Activated gamma-delta T cell (primary cell): ENCODE measurements around the gene PGM1.

Experiments
- DNase-seq: peaks from one replicate; lab custom pipeline; 2025; lab: John Stamatoyannopoulos, UW

Gene PGM1

GRCh38 chr1:63665824-63666223, 72.6 kb downstream of the PGM1 start:
- DNase-seq = no peak

DNA sequence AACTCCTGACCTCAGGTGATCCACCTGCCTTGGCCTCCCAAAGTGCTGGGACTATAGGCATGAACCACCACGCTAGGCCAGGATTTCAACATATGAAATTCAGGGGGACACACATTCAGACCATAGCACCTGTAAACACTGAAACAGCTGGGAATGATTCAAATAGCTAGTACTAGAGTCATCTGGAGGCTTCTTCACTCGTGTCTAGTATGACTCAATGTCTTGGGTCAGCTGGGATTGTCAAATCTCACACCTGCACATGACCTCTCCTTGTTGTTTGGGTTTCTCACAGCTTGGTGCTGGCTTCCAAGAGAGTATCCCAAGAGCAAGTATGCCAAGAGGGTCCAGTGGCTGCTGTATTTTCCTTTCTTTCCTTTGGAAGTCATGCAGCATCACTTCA, 75.1 kb downstream of the PGM1 start:
- DNase-seq = no peak

DNA sequence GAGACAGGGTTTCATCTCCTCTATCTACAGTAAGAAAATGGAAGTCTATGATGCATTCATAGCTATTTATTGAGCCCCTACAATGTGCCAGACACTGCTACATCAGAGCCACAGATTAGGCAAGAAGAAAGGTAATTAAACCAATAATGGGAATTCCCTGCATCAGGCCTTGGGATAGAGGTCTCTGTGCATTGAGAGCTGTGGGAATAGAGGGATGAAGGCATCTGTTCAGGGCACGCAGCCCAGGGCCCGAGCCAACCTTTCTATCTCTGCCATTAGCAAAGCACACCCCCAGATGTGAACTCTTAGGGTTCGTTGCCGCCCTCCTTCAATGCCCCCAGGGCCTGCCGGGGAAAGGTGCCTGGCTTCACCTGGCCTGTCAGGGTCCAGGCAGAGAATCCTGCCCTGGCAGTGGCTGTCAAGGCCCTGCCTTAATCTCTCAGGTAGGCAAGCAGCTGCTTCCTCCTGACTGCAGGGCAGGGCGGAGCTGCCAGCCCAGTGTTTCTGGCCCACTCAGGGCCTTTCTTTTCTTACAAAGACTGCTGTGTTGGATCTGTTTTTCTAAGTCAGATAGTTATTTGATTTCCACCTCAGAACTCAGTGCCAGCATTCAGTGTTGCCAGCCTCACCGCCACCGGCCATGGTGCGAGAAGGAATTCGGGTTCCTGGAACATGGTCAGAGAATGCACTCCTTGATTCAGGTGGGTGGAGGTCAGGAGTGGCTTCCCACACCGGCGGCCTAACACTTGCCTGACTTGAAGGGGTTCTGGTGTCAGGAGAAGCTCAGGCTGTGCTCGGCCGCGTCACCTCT, 76.1 kb downstream of the PGM1 start:
- DNase-seq = no peak

DNA sequence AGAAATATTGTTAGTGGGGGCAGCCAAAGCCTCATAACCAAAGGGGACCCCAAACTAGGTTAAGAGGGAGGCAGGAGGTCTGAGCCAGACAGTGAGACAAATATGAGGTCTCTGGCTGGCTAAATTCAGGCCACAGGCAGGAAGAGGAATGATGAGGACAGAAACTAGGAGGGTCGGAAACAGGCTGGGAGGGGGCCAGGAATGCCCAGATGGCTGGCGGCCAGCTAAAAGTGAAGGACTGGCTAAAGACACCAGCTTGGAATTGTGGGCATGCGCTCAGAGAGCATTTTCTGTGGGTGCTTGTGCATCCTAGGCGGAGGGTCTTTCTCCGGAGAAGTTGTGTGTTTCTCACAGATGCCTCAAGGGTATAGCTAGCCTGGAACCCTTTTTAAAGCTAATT, 77.0 kb downstream of the PGM1 start:
- DNase-seq = no peak

- no peak for DNase-seq
Observed at GRCh38 chr1:63671514-63671913, 78.3 kb downstream of the PGM1 start.

- no peak for DNase-seq
Observed at GRCh38 chr1:63674238-63674864, 81.1 kb downstream of the PGM1 start.

- DNase-seq = no peak
Observed at GRCh38 chr1:63674865-63675419, 81.7 kb downstream of the PGM1 start.

GRCh38 chr1:63675420-63675931, 82.3 kb downstream of the PGM1 start:
- DNase-seq = no peak

GRCh38 chr1:63677497-63677896, 84.3 kb downstream of the PGM1 start:
- no peak for DNase-seq

DNA sequence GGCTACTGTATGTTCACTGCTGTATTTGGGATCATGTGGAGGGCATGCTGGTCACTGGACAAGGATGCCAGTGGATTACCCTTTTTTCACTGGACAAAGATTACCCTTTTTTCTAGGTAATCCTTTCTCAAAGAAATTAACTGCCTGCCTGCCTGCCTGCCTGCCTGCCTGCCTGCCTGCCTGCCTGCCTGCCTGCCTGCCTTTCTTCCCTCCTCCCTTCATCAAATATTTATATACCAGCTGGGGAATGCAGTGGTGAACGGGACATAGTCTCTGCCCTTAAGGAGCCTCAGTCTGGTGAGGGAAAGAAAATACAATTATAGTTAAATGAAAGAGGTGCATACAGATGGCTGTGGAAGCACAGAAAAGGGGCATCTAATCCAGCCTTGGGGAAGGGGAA, 85.0 kb downstream of the PGM1 start:
- no peak for DNase-seq

- no peak for DNase-seq
Observed at GRCh38 chr1:63679076-63679475, 85.9 kb downstream of the PGM1 start.

DNA sequence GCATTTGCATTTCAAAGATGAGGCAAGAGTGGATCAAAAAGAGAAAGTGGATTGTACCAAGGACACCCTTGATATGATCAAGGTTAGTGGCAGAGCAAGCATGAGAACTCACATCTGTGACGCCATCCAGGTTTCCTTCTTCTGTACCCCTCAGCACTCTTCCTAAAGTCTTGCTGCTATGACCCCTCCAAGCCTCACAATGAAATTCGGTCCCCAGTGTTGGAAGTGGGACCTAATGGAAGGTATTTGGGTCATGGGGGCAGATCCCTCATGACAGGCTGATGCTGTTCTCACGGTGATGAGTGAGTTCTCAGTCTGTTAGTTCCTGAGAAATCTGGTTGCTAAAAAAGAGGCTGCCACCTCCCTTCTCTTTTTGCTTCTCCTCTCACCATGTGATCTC, 86.4 kb downstream of the PGM1 start:
- DNase-seq = no peak

GRCh38 chr1:63682936-63683335, 89.7 kb downstream of the PGM1 start:
- no peak for DNase-seq

- no peak for DNase-seq
Observed at GRCh38 chr1:63683759-63684158, 90.5 kb downstream of the PGM1 start.

GRCh38 chr1:63686696-63687095, 93.5 kb downstream of the PGM1 start:
- no peak for DNase-seq

DNA sequence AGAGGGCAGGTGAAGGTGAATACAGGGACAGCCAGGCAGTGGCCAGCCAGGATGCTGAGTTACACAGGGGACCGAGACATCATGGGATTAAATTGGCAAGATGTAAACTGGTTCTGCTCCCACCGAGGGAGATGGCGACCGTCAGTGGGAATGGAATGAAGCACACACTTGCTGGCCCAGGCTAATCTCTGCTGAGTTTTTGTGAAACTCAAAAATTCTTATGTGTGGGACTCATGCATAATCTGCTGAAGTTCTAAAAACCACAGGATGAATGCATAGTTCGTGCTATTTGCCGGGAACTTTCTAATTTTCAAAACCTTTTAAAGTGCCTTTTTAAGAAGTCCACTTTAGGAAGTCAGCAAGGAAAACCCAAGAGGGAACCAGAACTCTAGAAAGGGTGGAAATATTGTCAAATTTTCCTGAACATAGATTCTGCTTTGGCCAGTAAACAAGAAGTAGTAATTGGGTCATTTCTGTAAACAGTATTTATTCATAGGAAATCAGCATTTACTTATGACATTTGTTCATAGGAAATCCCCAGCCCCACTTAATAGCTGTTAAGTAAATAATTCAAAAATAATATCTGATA, 95.2 kb downstream of the PGM1 start:
- DNase-seq = no peak

- no peak for DNase-seq
Observed at GRCh38 chr1:63690966-63691700, 97.9 kb downstream of the PGM1 start.

DNA sequence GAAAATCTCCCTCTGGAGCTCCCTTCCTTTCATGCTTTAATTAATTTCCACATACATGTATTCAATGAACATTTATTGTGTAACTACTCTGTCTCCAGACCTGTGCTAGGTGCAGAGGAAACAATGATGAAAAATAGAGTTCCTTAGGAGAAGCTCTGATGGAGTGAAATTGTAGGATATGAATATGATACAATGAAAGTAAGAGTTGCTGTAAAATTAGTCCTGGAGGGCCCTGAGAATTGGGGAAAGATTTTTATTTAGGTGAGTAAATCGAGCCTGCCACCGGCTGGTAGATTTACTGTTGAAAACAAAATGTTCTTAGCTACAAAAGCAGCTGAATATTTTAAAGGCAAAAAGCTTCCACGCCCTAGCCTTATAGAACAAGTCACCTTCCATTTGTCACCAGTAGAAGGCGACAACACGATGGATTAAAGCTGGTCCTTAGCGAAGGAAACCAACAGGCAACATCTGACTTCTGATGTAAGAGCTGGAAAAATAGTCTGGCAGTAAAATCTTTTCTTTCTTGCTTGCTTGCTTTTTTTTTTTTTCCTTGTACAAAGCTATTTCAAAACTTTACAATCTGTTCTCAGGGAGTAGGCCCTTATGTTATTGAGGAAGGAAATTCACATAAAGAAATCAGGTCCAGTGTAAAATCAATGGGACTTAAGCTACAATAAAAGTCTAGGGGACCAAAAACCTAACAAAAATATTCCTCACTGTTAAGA, 98.7 kb downstream of the PGM1 start:
- DNase-seq = no peak

- DNase-seq = no peak
Observed at GRCh38 chr1:63693944-63694571, 100.8 kb downstream of the PGM1 start.

GRCh38 chr1:63698001-63698838, 105.0 kb downstream of the PGM1 start:
- no peak for DNase-seq
